HG03039 (cell line): ENCODE data around the gene TEX53.

Experiments
- ATAC-seq: cut with Tn5 transposase; IDR thresholded peaks from one replicate; pipeline ENCODE4 v1.9.1; 2021; ENCODE audit warnings: mild to moderate bottlenecking, moderate library complexity; ENCODE audit not compliant: unreplicated experiment

Gene TEX53

GRCh38 chr9:114607671-114608524, 49.7 kb downstream of the TEX53 start:
- peak; percentile 33 for ATAC-seq

DNA sequence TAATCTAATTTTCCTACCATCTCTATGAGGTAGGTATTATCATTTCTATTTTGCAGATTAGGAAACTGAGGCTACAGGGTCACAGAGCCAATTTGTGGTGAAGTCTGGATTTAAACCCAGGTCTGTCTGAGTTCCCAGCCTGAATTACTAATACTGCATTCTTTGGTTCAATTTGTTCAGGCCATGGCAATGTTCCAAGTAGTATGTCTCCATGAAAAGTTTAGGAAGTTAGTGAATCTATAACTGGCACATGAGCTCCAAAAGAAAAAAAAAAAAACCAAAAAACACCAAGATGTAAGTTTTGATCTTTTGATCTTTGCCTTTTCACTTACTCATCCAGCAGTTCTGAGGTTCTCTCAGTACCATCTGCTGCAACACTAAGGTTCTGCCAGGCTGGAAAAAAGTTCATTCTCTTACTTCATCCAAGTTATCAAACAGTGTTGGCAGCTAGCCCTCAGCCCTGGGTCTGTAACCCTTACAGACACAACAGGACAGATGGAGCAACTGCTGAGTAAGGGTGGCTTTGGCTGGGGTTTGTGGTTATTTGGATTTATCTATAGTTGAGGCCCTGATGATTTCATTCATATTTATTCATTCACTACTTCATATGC, 50.9 kb downstream of the TEX53 start:
- ATAC-seq = no peak
